ENCODE data around the gene PPM1H. TPM values are rescaled to one million over a fixed set of nuclear protein-coding genes. Genes with fewer than 3 reads are reported as not detected.
"Not testable (repeated sequence)": the region's sequence is repeated elsewhere in the genome, so short reads cannot be mapped to it uniquely, and the experiment has no call there.

PPM1H gene
- total and polyA plus RNA-seq, 4 donors, result 2.3 to 7.2 (median 4.1) TPM

DNA sequence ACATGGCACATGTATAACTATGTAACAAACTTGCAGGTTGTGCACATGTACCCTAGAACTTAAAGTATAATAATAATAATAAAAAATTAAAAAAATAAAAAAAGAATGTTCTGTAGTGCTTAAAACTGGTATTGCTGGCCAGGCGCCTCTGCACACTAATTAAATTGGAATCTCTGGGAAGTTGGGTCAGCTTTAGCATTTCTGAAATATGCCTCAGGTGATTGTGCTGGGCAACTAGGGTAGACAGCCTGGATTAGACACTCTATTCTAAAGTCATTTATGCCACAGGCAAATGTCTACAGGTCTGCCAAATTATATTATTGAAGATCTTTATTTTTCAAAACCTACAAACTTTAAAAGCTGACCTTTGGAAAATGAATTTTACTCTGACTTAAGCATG lies 55.3 kb downstream of the PPM1H start:
- Histone ChIP-seq H3K9ac (ENCODE audit: low read depth in 1 of 2, low read length in 2 of 2) (no peak overlapping the region), H3K4me3 (ENCODE audit: low read depth in 1 of 3, low read length in 3 of 3) (no peak overlapping the region), H3K9me3 (ENCODE audit: control insufficient read depth in 4 of 4, low read length in 3 of 4) (no peaks in the 10 kb centered on the region), H3K27me3 (ENCODE audit: control insufficient read depth in 4 of 4, insufficient read depth in 4 of 4, low read length in 3 of 4) (no peaks in the 10 kb centered on the region), H3K36me3 (ENCODE audit: control insufficient read depth in 4 of 4, insufficient read depth in 3 of 4, low read depth in 1 of 4, low read length in 3 of 4) (no peaks in the 10 kb centered on the region), H3K27ac (ENCODE audit: low read depth in 1 of 2, low read length in 2 of 2) (no peak overlapping the region), H3K4me1 (ENCODE audit: control insufficient read depth in 4 of 4, insufficient read depth in 4 of 4, low read length in 3 of 4) (no peaks in the 10 kb centered on the region)
- WGBS, result 97% methylated on average over 1 of the region's 1 CpG
- no peak for DNase-seq (ENCODE audit: low spot score)
- TF ChIP-seq GABPA (IDR thresholded peaks at IDR 0.05 in 1 of 2, conservative IDR thresholded peaks at IDR 0.05 in 1 of 2) (no peak), JUND (IDR thresholded peaks at IDR 0.05) (no peak), FOXA2 (IDR thresholded peaks at IDR 0.05) (no peak), HNF4G (IDR thresholded peaks at IDR 0.05) (no peak), RXRA (IDR thresholded peaks at IDR 0.05) (no peak)
- TF ChIP-seq, protein P1, sequence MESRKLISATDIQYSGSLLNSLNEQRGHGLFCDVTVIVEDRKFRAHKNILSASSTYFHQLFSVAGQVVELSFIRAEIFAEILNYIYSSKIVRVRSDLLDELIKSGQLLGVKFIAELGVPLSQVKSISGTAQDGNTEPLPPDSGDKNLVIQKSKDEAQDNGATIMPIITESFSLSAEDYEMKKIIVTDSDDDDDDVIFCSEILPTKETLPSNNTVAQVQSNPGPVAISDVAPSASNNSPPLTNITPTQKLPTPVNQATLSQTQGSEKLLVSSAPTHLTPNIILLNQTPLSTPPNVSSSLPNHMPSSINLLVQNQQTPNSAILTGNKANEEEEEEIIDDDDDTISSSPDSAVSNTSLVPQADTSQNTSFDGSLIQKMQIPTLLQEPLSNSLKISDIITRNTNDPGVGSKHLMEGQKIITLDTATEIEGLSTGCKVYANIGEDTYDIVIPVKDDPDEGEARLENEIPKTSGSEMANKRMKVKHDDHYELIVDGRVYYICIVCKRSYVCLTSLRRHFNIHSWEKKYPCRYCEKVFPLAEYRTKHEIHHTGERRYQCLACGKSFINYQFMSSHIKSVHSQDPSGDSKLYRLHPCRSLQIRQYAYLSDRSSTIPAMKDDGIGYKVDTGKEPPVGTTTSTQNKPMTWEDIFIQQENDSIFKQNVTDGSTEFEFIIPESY (IDR thresholded peaks at IDR 0.05), result no peak
- TF ChIP-seq, protein P2, sequence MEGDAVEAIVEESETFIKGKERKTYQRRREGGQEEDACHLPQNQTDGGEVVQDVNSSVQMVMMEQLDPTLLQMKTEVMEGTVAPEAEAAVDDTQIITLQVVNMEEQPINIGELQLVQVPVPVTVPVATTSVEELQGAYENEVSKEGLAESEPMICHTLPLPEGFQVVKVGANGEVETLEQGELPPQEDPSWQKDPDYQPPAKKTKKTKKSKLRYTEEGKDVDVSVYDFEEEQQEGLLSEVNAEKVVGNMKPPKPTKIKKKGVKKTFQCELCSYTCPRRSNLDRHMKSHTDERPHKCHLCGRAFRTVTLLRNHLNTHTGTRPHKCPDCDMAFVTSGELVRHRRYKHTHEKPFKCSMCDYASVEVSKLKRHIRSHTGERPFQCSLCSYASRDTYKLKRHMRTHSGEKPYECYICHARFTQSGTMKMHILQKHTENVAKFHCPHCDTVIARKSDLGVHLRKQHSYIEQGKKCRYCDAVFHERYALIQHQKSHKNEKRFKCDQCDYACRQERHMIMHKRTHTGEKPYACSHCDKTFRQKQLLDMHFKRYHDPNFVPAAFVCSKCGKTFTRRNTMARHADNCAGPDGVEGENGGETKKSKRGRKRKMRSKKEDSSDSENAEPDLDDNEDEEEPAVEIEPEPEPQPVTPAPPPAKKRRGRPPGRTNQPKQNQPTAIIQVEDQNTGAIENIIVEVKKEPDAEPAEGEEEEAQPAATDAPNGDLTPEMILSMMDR (IDR thresholded peaks at IDR 0.05; ENCODE audit: low read depth, low read length, missing input control), result no peak

DNA sequence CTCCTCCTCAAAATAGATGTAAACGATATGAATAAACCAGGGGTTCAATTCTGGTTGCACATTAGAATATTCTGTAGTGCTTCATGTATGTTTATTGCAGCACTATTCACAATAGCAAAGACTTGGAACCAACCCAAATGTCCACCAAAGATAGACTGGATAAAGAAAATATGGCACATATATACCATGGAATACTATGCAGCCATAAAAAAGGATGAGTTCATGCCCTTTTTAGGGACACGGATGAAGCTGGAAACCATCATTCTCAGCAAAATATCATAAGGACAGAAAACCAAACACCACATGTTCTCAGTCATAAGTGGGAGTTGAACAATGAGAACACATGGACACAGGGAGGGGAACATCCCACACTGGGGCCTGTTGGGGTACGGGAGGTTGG lies 55.7 kb downstream of the PPM1H start:
- H3K4me3 ChIP-seq (ENCODE audit: low read depth in 1 of 3, low read length in 3 of 3); DNase-seq (ENCODE audit: low spot score); H3K27me3 ChIP-seq (ENCODE audit: control insufficient read depth in 4 of 4, insufficient read depth in 4 of 4, low read length in 3 of 4); H3K36me3 ChIP-seq (ENCODE audit: control insufficient read depth in 4 of 4, insufficient read depth in 3 of 4, low read depth in 1 of 4, low read length in 3 of 4); H3K9ac ChIP-seq (ENCODE audit: low read depth in 1 of 2, low read length in 2 of 2); H3K27ac ChIP-seq (ENCODE audit: low read depth in 1 of 2, low read length in 2 of 2); H3K9me3 ChIP-seq (ENCODE audit: control insufficient read depth in 4 of 4, low read length in 3 of 4); H3K4me1 ChIP-seq (ENCODE audit: control insufficient read depth in 4 of 4, insufficient read depth in 4 of 4, low read length in 3 of 4): not testable (repeated sequence)
- WGBS, result 96% methylated on average over 3 of the region's 3 CpGs

DNA sequence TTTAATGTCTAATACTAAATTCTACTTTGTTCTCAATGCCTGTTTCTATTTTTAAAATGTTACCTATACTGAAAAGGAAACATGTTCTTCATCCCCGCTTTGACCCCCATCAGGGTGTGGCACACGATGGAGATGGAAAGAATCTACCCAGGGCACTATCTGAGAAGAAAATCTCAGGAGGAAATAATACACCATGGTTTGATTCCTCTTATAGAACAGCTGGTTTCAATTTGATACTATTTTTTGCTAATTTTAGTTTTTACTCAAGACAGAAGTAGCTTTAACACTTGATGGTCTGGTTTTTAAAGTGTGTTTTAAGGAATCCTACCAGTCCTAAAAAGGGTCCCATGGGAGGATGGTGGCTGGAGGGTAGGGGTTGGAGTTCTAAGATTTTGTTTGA lies 56.7 kb downstream of the PPM1H start:
- no peak overlapping the region for H3K4me3 ChIP-seq (ENCODE audit: low read depth in 1 of 3, low read length in 3 of 3)
- no peaks in the 10 kb centered on the region for H3K4me1 ChIP-seq (ENCODE audit: control insufficient read depth in 4 of 4, insufficient read depth in 4 of 4, low read length in 3 of 4)
- no peak overlapping the region for H3K9ac ChIP-seq (ENCODE audit: low read depth in 1 of 2, low read length in 2 of 2)
- WGBS, result 85% methylated on average over 2 of the region's 2 CpGs
- no peak for DNase-seq (ENCODE audit: low spot score)
- H3K27me3 ChIP-seq (ENCODE audit: control insufficient read depth in 4 of 4, insufficient read depth in 4 of 4, low read length in 3 of 4), result no peaks in the 10 kb centered on the region
- no peaks in the 10 kb centered on the region for H3K36me3 ChIP-seq (ENCODE audit: control insufficient read depth in 4 of 4, insufficient read depth in 3 of 4, low read depth in 1 of 4, low read length in 3 of 4)
- TF ChIP-seq HNF4A (conservative IDR thresholded peaks at IDR 0.05) (no peak), JUND (IDR thresholded peaks at IDR 0.05) (no peak), RAD21 (IDR thresholded peaks at IDR 0.05) (no peak), EGR1 (IDR thresholded peaks at IDR 0.05; ENCODE audit: low read depth in 2 of 2) (no peak), FOXA2 (IDR thresholded peaks at IDR 0.05) (no peak), YY1 (IDR thresholded peaks at IDR 0.05) (no peak), SP1 (IDR thresholded peaks at IDR 0.05) (no peak), HNF4G (IDR thresholded peaks at IDR 0.05) (no peak)
- TF ChIP-seq, protein P1 (IDR thresholded peaks at IDR 0.05), result no peak
- TF ChIP-seq, protein P3, sequence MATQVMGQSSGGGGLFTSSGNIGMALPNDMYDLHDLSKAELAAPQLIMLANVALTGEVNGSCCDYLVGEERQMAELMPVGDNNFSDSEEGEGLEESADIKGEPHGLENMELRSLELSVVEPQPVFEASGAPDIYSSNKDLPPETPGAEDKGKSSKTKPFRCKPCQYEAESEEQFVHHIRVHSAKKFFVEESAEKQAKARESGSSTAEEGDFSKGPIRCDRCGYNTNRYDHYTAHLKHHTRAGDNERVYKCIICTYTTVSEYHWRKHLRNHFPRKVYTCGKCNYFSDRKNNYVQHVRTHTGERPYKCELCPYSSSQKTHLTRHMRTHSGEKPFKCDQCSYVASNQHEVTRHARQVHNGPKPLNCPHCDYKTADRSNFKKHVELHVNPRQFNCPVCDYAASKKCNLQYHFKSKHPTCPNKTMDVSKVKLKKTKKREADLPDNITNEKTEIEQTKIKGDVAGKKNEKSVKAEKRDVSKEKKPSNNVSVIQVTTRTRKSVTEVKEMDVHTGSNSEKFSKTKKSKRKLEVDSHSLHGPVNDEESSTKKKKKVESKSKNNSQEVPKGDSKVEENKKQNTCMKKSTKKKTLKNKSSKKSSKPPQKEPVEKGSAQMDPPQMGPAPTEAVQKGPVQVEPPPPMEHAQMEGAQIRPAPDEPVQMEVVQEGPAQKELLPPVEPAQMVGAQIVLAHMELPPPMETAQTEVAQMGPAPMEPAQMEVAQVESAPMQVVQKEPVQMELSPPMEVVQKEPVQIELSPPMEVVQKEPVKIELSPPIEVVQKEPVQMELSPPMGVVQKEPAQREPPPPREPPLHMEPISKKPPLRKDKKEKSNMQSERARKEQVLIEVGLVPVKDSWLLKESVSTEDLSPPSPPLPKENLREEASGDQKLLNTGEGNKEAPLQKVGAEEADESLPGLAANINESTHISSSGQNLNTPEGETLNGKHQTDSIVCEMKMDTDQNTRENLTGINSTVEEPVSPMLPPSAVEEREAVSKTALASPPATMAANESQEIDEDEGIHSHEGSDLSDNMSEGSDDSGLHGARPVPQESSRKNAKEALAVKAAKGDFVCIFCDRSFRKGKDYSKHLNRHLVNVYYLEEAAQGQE (IDR thresholded peaks at IDR 0.05), result no peak
- TF ChIP-seq, protein P4, sequence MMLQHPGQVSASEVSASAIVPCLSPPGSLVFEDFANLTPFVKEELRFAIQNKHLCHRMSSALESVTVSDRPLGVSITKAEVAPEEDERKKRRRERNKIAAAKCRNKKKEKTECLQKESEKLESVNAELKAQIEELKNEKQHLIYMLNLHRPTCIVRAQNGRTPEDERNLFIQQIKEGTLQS (IDR thresholded peaks at IDR 0.05), result no peak
- TF ChIP-seq, protein P5, sequence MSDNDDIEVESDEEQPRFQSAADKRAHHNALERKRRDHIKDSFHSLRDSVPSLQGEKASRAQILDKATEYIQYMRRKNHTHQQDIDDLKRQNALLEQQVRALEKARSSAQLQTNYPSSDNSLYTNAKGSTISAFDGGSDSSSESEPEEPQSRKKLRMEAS (IDR thresholded peaks at IDR 0.05), result no peak
- no peaks in the 10 kb centered on the region for H3K9me3 ChIP-seq (ENCODE audit: control insufficient read depth in 4 of 4, low read length in 3 of 4)
- H3K27ac ChIP-seq (ENCODE audit: low read depth in 1 of 2, low read length in 2 of 2), result no peak overlapping the region

Measured in liver (tissue), 9 donors.